HCT116 (cell line): Measurements from ENCODE around the gene WHRN.

Experiments
- CBX3 ChIP-seq: IDR thresholded peaks from 2 replicates; pipeline ENCODE4 v1.6.1; 2012; ENCODE audit warnings: low read depth
- CTCF ChIP-seq, 3 experiments: fragments of 200-600 bp in 1 of 3; sonication (generic) in 1 of 3; IDR thresholded peaks in 2 of 3; conservative IDR thresholded peaks in 1 of 3; 2 replicates each; pipeline ENCODE4 v1.5.1; 2012 to 2017; ENCODE audit warnings: low read depth in 2 of 3, low read length in 2 of 3, antibody characterized with exemption in 1 of 3, borderline replicate concordance in 1 of 3, control low read depth in 1 of 3, mild to moderate bottlenecking in 1 of 3, mixed read lengths in 1 of 3, mixed run types in 1 of 3, moderate library complexity in 1 of 3; ENCODE audit not compliant: insufficient read depth in 1 of 3
- EGR1 ChIP-seq: IDR thresholded peaks from 2 replicates; pipeline ENCODE4 v1.6.1; 2012; ENCODE audit warnings: low read depth
- EZH2 ChIP-seq: fragments of 200-600 bp; sonication (generic); IDR thresholded peaks from 2 replicates; pipeline ENCODE4 v1.6.1; 2017; ENCODE audit warnings: antibody characterized with exemption, mixed run types
- EZH2phosphoT487 ChIP-seq: fragments of 200-600 bp; IDR thresholded peaks from 2 replicates; pipeline ENCODE4 v1.6.1; 2018; ENCODE audit warnings: antibody characterized with exemption, borderline replicate concordance
- FOSL1 ChIP-seq: IDR thresholded peaks from 2 replicates; pipeline ENCODE4 v1.6.1; 2012; ENCODE audit warnings: low read depth
- JUND ChIP-seq: IDR thresholded peaks from 2 replicates; pipeline ENCODE4 v1.6.1; 2012
- POLR2A ChIP-seq: IDR thresholded peaks from 2 replicates; pipeline ENCODE4 v1.7.0; 2011; ENCODE audit warnings: borderline replicate concordance; ENCODE audit not compliant: insufficient read depth, insufficient read length; ENCODE audit errors: extremely low read depth
- POLR2AphosphoS5 ChIP-seq: IDR thresholded peaks from 2 replicates; pipeline ENCODE4 v1.6.1; 2011; ENCODE audit warnings: mild to moderate bottlenecking, low read depth, low read length, moderate library complexity
- REST ChIP-seq: IDR thresholded peaks from 2 replicates; pipeline ENCODE4 v1.6.1; 2012; ENCODE audit warnings: low read depth
- SIN3A ChIP-seq: IDR thresholded peaks from 2 replicates; pipeline ENCODE4 v1.6.1; 2012; ENCODE audit warnings: low read depth
- TCF7L2 ChIP-seq: IDR thresholded peaks from 2 replicates; pipeline ENCODE4 v1.7.0; 2011; ENCODE audit warnings: borderline replicate concordance, inconsistent platforms; ENCODE audit not compliant: insufficient read depth, insufficient read length; ENCODE audit errors: extremely low read depth
- ZBTB33 ChIP-seq: IDR thresholded peaks from 2 replicates; pipeline ENCODE4 v1.6.1; 2011; ENCODE audit warnings: mild to moderate bottlenecking, low read length, moderate library complexity; ENCODE audit not compliant: insufficient replicate concordance; ENCODE audit errors: extremely low read depth
- ZNF274 ChIP-seq: fragments of 200-500 bp; sonication (Bioruptor generic); IDR thresholded peaks from 2 replicates; pipeline ENCODE4 v1.6.1; 2014; ENCODE audit warnings: mild to moderate bottlenecking, low read depth, low read length, inconsistent platforms

GRCh38 chr9:114513959-114514267, 8.6 kb upstream of the WHRN start:
- no peak for TF ChIP-seq CTCF (IDR thresholded peaks at IDR 0.05 in 2 of 3, conservative IDR thresholded peaks at IDR 0.05 in 1 of 3; ENCODE audit: borderline replicate concordance in 1 of 3, insufficient read depth in 1 of 3, low read depth in 2 of 3, low read length in 2 of 3)
- no peak for TF ChIP-seq JUND
- TF ChIP-seq ZNF274: no peak
- TF ChIP-seq ZBTB33: no peak
- no peak for TF ChIP-seq EZH2phosphoT487
- TF ChIP-seq FOSL1: no peak
- no peak for TF ChIP-seq POLR2AphosphoS5
- TF ChIP-seq REST: no peak
- no peak for TF ChIP-seq TCF7L2
- TF ChIP-seq EGR1: no peak
- no peak for TF ChIP-seq POLR2A
- TF ChIP-seq EZH2: no peak
- TF ChIP-seq SIN3A: no peak
- no peak for TF ChIP-seq CBX3
